IMR-90 (cell line): ENCODE measurements around the gene MEF2A. TPM values are rescaled to one million over a fixed set of nuclear protein-coding genes. Genes with fewer than 3 reads are reported as not detected.

Experiments
- ATAC-seq: fragments of 200-7000 bp; cut with Tn5 transposase; 2 replicates; pipeline ENCODE4 v1.9.1; 2020; ENCODE audit warnings: low read depth, mild to moderate bottlenecking, moderate library complexity
- BruUV-seq: library from RNA; stranded (reverse); fragments of 400-500 nt; replicated peaks from 2 replicates; lab custom pipeline; 2021; lab: Mats Ljungman, UMichigan
- CTCF ChIA-PET: fragments of 300-600 bp; formaldehyde crosslinking; extraction: SDS; loops from one replicate; lab custom pipeline; 2021; ENCODE audit warnings: antibody characterized with exemption; lab: Yijun Ruan, JAX
- POLR2A ChIA-PET: fragments of 300-600 bp; sonication (Branson Sonifier 250); formaldehyde crosslinking; loops from one replicate; lab custom pipeline; 2022; ENCODE audit warnings: antibody characterized with exemption; ENCODE audit not compliant: unreplicated experiment; lab: Charles Lee
- DNase-seq: peaks from one replicate; pipeline ENCODE4 v3.0.0; 2013
- H2AFZ ChIP-seq: replicated peaks from 2 replicates; pipeline ENCODE3; 2013; ENCODE audit warnings: low read length, mild to moderate bottlenecking; ENCODE audit not compliant: poor library complexity
- H2AK5ac ChIP-seq: 2 replicates; pipeline ENCODE4 v1.6.1; 2013; ENCODE audit warnings: low read depth, low read length, inconsistent platforms
- H2AK9ac ChIP-seq: replicated peaks from 2 replicates; pipeline ENCODE3; 2013; ENCODE audit warnings: mild to moderate bottlenecking, low read depth, low read length, moderate library complexity; ENCODE audit not compliant: poor library complexity
- H2BK120ac ChIP-seq: 2 replicates; pipeline ENCODE4 v1.6.1; 2013; ENCODE audit warnings: low read depth, low read length, inconsistent platforms
- H2BK15ac ChIP-seq: 3 replicates; pipeline ENCODE4 v1.6.1; 2013; ENCODE audit warnings: low read depth, low read length, inconsistent platforms
- H2BK20ac ChIP-seq: 2 replicates; pipeline ENCODE4 v1.6.1; 2013; ENCODE audit warnings: low read depth, mild to moderate bottlenecking, inconsistent platforms, low read length, moderate library complexity
- H2BK5ac ChIP-seq: 2 replicates; pipeline ENCODE4 v1.6.1; 2013; ENCODE audit warnings: mild to moderate bottlenecking, low read depth, low read length, inconsistent platforms; ENCODE audit not compliant: poor library complexity, severe bottlenecking
- H3K14ac ChIP-seq: replicated peaks from 2 replicates; pipeline ENCODE4 v1.6.1; 2013; ENCODE audit warnings: low read depth, low read length, inconsistent platforms
- H3K18ac ChIP-seq: 2 replicates; pipeline ENCODE4 v1.6.1; 2013; ENCODE audit warnings: low read depth, low read length, control low read depth
- H3K23ac ChIP-seq: 2 replicates; pipeline ENCODE4 v1.6.1; 2013; ENCODE audit warnings: low read depth, low read length, inconsistent platforms
- H3K27ac ChIP-seq: 2 replicates; pipeline ENCODE4 v1.5.1; 2013; ENCODE audit warnings: mild to moderate bottlenecking, control low read depth, low read length; ENCODE audit not compliant: insufficient read depth
- H3K27me3 ChIP-seq: 2 replicates; pipeline ENCODE4 v1.6.1; 2013; ENCODE audit warnings: low read length; ENCODE audit not compliant: control insufficient read depth, insufficient read depth
- H3K36me3 ChIP-seq: 2 replicates; pipeline ENCODE4 v1.6.1; 2013; ENCODE audit warnings: low read length, mixed read lengths; ENCODE audit not compliant: control insufficient read depth, insufficient read depth
- H3K4ac ChIP-seq: 2 replicates; pipeline ENCODE4 v1.6.1; 2013; ENCODE audit warnings: low read depth, low read length, inconsistent platforms
- H3K4me1 ChIP-seq: 2 replicates; pipeline ENCODE4 v1.6.1; 2013; ENCODE audit warnings: low read length, mixed read lengths; ENCODE audit not compliant: control insufficient read depth, insufficient read depth
- H3K4me2 ChIP-seq: 2 replicates; pipeline ENCODE4 v1.6.1; 2013; ENCODE audit warnings: low read depth, mild to moderate bottlenecking, control low read depth, low read length, moderate library complexity
- H3K4me3 ChIP-seq: 2 replicates; pipeline ENCODE4 v1.5.1; 2013; ENCODE audit warnings: low read depth, mild to moderate bottlenecking, control low read depth, low read length, moderate library complexity; ENCODE audit not compliant: insufficient read depth
- H3K56ac ChIP-seq: 2 replicates; pipeline ENCODE4 v1.6.1; 2013; ENCODE audit warnings: low read length, inconsistent platforms; ENCODE audit not compliant: insufficient read depth; ENCODE audit errors: extremely low read depth
- H3K79me1 ChIP-seq, 2 experiments: 2 replicates each; pipeline ENCODE4 v1.6.1; 2013; ENCODE audit warnings: low read length in 2 of 2, inconsistent platforms in 1 of 2, low read depth in 1 of 2
- H3K9ac ChIP-seq: 2 replicates; pipeline ENCODE4 v1.6.1; 2013; ENCODE audit warnings: low read depth, low read length, control low read depth
- H3K9me1 ChIP-seq: 2 replicates; pipeline ENCODE4 v1.6.1; 2013; ENCODE audit warnings: low read length, inconsistent platforms; ENCODE audit not compliant: insufficient read depth
- H3K9me3 ChIP-seq: 2 replicates; pipeline ENCODE4 v1.6.1; 2013; ENCODE audit warnings: low read length; ENCODE audit not compliant: control insufficient read depth, insufficient read depth
- H4K20me1 ChIP-seq: 2 replicates; pipeline ENCODE4 v1.6.1; 2013; ENCODE audit warnings: low read length, inconsistent platforms; ENCODE audit not compliant: insufficient read depth
- H4K5ac ChIP-seq: 2 replicates; pipeline ENCODE4 v1.6.1; 2013; ENCODE audit warnings: mild to moderate bottlenecking, low read depth, low read length, control low read depth
- H4K8ac ChIP-seq, 2 experiments: 2 replicates each; pipeline ENCODE4 v1.6.1; 2013; ENCODE audit warnings: low read depth in 2 of 2, low read length in 2 of 2, control low read depth in 1 of 2, inconsistent platforms in 1 of 2
- H4K91ac ChIP-seq: 2 replicates; pipeline ENCODE4 v1.6.1; 2013; ENCODE audit warnings: low read depth, low read length, inconsistent platforms; ENCODE audit not compliant: insufficient read depth
- BHLHE40 ChIP-seq: fragments of 150-350 bp; IDR thresholded peaks from 2 replicates; pipeline ENCODE4 v1.6.1; 2016; ENCODE audit warnings: mild to moderate bottlenecking, low read depth, low read length
- CEBPB ChIP-seq: IDR thresholded peaks from 2 replicates; pipeline ENCODE4 v1.6.1; 2012; ENCODE audit warnings: low read depth, low read length, improper control_type of control experiment
- FOS ChIP-seq: fragments of 150-350 bp; IDR thresholded peaks from 2 replicates; pipeline ENCODE4 v1.6.1; 2016; ENCODE audit warnings: low read depth, low read length
- MAZ ChIP-seq: IDR thresholded peaks from 2 replicates; pipeline ENCODE4 v1.6.1; 2012; ENCODE audit warnings: low read depth, mild to moderate bottlenecking, low read length, improper control_type of control experiment, moderate library complexity, borderline replicate concordance
- RCOR1 ChIP-seq: IDR thresholded peaks from 2 replicates; pipeline ENCODE4 v1.6.1; 2012; ENCODE audit warnings: mild to moderate bottlenecking, low read length, improper control_type of control experiment; ENCODE audit not compliant: insufficient replicate concordance
- SMC3 ChIP-seq: fragments of 150-350 bp; IDR thresholded peaks from 2 replicates; pipeline ENCODE4 v1.6.1; 2016; ENCODE audit warnings: low read depth, mild to moderate bottlenecking, antibody characterized with exemption, low read length, moderate library complexity
- WGBS, 2 experiments: methylation state at CpG; one replicate each; pipeline versions ENCODE4 v1.1.5 to v1.1.7; 2013; ENCODE audit warnings: missing lambda C conversion rate in 2 of 2; ENCODE audit not compliant: insufficient read length in 1 of 2; ENCODE audit errors: extremely low coverage in 2 of 2; 5-methylcytosine and 5-hydroxymethylcytosine counted together
- dilution Hi-C: fragments of 300-500 bp; cut with HindIII; formaldehyde crosslinking; loops from one replicate; pipeline ENCODE4 v1.14.3; 2018; ENCODE audit warnings: low sequenced_read_pairs; ENCODE audit not compliant: unreplicated experiment
- in situ Hi-C: fragments of 300-500 bp; cut with MboI; formaldehyde crosslinking; loops from 3 replicates; pipeline ENCODE4 v1.14.3; 2019; ENCODE audit warnings: low sequenced_read_pairs, inconsistent platforms, mixed read lengths
- intact Hi-C: fragments of 100-400 bp; cut with micrococcal nuclease; formaldehyde crosslinking; loops from 2 replicates; pipeline ENCODE4 v1.10.0; 2022
- polyA plus RNA-seq, 3 experiments: library from polyadenylated mRNA; depleted of rRNA; stranded (reverse); fragments of >200 nt; gene quantifications; 2 replicates each; pipeline ENCODE4 v1.2.3, GENCODE V29; 2012; ENCODE audit warnings: low replicate concordance in 1 of 3
- total RNA-seq: library from RNA; depleted of rRNA; stranded (reverse); fragments of >200 nt; gene quantifications from 2 replicates; pipeline ENCODE4 v1.2.3, GENCODE V29; 2012
- TF ChIP-seq, protein P1 (sequence below): fragments of 150-350 bp; IDR thresholded peaks from 2 replicates; pipeline ENCODE4 v1.6.1; 2017; ENCODE audit warnings: mild to moderate bottlenecking, antibody characterized with exemption, low read length, low read depth

The MEF2A gene
- total and polyA plus RNA-seq, 2 of the 4 experiments (the other 2 are of a cell fraction), result 16.1 to 16.7 TPM

DNA sequence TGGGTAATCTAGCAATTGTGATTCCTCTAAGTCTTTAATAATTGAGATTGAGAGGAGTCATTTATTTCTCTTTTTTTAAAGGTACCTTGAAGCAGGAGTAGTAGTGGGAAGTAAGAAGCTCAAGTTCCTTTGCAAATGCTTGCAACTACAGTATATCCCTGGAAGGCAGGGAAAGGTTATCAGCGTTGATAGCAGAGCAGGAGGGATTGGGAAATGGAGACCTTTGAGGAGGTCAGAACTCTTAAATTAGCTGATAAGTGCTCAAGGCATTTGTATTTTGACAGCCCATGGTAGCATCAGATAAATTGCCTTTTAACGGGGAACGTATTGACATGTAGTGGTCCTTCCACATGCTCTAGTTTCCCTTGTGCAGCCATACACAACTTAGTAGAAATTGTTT, 47.7 kb downstream of the MEF2A start:
- 71% methylated on average over 1 of the region's 3 CpGs; no CpG with 5 or more reads in 1 of the 2 experiments for WGBS, 2 experiments
- Histone ChIP-seq H3K4me2 (no peak overlapping the region), H2BK120ac (no peak overlapping the region), H3K27me3 (no peaks in the 10 kb centered on the region), H3K27ac (no peak overlapping the region), H4K91ac (no peak overlapping the region), H2AFZ (no peak overlapping the region), H4K8ac (no peak overlapping the region), H3K4ac (no peak overlapping the region), H2BK20ac (no peak overlapping the region), H3K79me1 (peaks cover 36 to 72% of the 10 kb centered on the region in 2 experiments), H3K9ac (no peak overlapping the region), H2AK9ac (no peak overlapping the region), H4K5ac (no peak overlapping the region), H4K20me1 (peaks cover 11% of the 10 kb centered on the region; the same call in 1 of the 2 replicates), H3K18ac (no peak overlapping the region), H2BK5ac (no peak overlapping the region), H3K23ac (no peak overlapping the region), H3K9me3 (no peaks in the 10 kb centered on the region), H3K4me3 (no peak overlapping the region), H3K14ac (no peak overlapping the region), H3K9me1 (peaks cover 5% of the 10 kb centered on the region), H2AK5ac (no peak overlapping the region), H3K56ac (no peak overlapping the region), H3K4me1 (peaks cover 3% of the 10 kb centered on the region), H2BK15ac (no peak overlapping the region), H3K36me3 (no peaks in the 10 kb centered on the region)
- intact Hi-C loops (no loop called here), dilution Hi-C loops (no loop called here), in situ Hi-C loops (no loop called here)
- BruUV-seq, result no TSS peak
- no peak for ATAC-seq
- CTCF ChIA-PET, result no interaction called here
- no peak for DNase-seq
- POLR2A ChIA-PET, result no interaction called here
- TF ChIP-seq RCOR1 (no peak), BHLHE40 (no peak), CEBPB (no peak), SMC3 (no peak), MAZ (no peak), FOS (no peak)
- TF ChIP-seq, protein P1, sequence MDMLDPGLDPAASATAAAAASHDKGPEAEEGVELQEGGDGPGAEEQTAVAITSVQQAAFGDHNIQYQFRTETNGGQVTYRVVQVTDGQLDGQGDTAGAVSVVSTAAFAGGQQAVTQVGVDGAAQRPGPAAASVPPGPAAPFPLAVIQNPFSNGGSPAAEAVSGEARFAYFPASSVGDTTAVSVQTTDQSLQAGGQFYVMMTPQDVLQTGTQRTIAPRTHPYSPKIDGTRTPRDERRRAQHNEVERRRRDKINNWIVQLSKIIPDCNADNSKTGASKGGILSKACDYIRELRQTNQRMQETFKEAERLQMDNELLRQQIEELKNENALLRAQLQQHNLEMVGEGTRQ, result no peak
